ENCODE measurements around the gene PPP4R3A.

GRCh38 chr14:91464615-91465205 lies 45.4 kb downstream of the PPP4R3A start:
- TF ChIP-seq, protein P1, sequence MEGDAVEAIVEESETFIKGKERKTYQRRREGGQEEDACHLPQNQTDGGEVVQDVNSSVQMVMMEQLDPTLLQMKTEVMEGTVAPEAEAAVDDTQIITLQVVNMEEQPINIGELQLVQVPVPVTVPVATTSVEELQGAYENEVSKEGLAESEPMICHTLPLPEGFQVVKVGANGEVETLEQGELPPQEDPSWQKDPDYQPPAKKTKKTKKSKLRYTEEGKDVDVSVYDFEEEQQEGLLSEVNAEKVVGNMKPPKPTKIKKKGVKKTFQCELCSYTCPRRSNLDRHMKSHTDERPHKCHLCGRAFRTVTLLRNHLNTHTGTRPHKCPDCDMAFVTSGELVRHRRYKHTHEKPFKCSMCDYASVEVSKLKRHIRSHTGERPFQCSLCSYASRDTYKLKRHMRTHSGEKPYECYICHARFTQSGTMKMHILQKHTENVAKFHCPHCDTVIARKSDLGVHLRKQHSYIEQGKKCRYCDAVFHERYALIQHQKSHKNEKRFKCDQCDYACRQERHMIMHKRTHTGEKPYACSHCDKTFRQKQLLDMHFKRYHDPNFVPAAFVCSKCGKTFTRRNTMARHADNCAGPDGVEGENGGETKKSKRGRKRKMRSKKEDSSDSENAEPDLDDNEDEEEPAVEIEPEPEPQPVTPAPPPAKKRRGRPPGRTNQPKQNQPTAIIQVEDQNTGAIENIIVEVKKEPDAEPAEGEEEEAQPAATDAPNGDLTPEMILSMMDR (IDR thresholded peaks at IDR 0.05; ENCODE audit: insufficient read depth, low read depth, low read length), result no peak
- TF ChIP-seq EZH2 (IDR thresholded peaks at IDR 0.05; ENCODE audit: insufficient read depth, low read length), result no peak
